Astrocyte (in vitro differentiated cells and primary cell): ENCODE data around the gene ZDHHC14.

Experiments used
- EZH2 ChIP-seq: IDR thresholded peaks from 2 replicates; pipeline ENCODE4 v1.6.1; 2012; ENCODE audit warnings: mild to moderate bottlenecking, low read length, inconsistent platforms; ENCODE audit not compliant: insufficient read depth
- TF ChIP-seq, protein P1 (sequence below): IDR thresholded peaks from 2 replicates; pipeline ENCODE4 v1.5.1; 2011; ENCODE audit warnings: low read depth, mild to moderate bottlenecking, inconsistent platforms, low read length, moderate library complexity; ENCODE audit not compliant: insufficient read depth

DNA sequence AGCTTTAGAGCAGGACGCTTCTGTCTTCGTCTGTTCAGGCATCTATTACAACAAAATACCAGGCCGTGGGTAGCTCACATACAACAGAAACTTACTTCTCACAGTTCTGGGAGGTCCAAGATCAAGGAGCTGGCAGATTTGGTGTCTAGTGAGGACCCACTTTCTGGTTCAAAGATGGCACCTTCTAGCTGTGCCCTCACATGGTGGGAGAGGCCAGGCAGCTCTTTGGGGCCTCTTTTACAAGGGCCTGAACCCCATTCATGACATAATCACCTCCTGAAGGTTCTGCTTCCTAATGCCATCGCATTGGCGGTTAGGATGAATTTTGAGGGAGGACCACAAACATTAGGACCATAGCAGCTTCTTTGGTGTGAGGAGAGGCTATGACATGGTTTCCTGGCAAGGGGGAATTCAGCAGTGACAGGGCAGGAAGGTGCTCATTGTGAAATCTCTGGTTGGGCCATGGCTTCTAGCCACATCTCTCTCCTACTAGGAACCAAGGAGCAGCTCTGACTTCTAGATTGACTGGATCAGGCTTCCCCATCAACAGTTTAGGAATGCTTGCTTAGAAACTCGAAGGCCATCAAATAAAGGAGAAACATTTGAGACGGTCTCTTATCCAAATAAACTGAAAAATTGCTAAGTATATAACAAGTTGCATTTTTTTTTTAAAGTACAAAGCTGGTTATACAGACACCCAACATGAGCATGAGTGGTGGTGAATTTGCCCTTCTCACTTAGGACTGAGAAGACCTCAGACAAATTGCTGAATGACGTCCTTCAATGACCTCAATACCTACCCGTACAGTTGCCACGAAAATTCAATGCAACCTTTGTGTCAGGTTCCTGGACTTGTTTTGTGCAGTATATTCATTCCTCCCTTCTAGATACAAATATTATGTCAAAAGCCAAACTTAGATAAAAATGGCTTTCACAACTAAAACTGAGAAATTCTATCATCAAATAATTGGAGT is 140.7 kb downstream of the ZDHHC14 start:
- TF ChIP-seq EZH2, result no peak
- TF ChIP-seq, protein P1, sequence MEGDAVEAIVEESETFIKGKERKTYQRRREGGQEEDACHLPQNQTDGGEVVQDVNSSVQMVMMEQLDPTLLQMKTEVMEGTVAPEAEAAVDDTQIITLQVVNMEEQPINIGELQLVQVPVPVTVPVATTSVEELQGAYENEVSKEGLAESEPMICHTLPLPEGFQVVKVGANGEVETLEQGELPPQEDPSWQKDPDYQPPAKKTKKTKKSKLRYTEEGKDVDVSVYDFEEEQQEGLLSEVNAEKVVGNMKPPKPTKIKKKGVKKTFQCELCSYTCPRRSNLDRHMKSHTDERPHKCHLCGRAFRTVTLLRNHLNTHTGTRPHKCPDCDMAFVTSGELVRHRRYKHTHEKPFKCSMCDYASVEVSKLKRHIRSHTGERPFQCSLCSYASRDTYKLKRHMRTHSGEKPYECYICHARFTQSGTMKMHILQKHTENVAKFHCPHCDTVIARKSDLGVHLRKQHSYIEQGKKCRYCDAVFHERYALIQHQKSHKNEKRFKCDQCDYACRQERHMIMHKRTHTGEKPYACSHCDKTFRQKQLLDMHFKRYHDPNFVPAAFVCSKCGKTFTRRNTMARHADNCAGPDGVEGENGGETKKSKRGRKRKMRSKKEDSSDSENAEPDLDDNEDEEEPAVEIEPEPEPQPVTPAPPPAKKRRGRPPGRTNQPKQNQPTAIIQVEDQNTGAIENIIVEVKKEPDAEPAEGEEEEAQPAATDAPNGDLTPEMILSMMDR, result no peak
